Sigmoid colon (tissue), 7 donors: ENCODE results near the gene UQCRHL. TPM values are rescaled to one million over a fixed set of nuclear protein-coding genes. Genes with fewer than 3 reads are reported as not detected.

ENCODE experiments used
- DNase-seq: peaks from one replicate; pipeline ENCODE4 v3.0.0-alpha.2; 2019
- H3K27ac ChIP-seq, 4 donors: fragments of 200-600 bp; sonication (generic); one replicate each; pipeline ENCODE4 v1.5.1; 2016 to 2019; ENCODE audit warnings: mild to moderate bottlenecking in 1 of 4
- H3K27me3 ChIP-seq, 3 donors: fragments of 200-600 bp; sonication (generic); one replicate each; pipeline ENCODE4 v1.5.1; 2019; ENCODE audit warnings: mild to moderate bottlenecking in 1 of 3
- H3K36me3 ChIP-seq, 4 donors: fragments of 200-600 bp; sonication (generic); one replicate each; pipeline ENCODE4 v1.5.1; 2016 to 2019
- H3K4me1 ChIP-seq, 4 donors: fragments of 200-600 bp; sonication (generic); one replicate each; pipeline ENCODE4 v1.5.1; 2017 to 2019
- H3K4me3 ChIP-seq, 4 donors: fragments of 200-600 bp; sonication (generic); one replicate each; pipeline ENCODE4 v1.5.1; 2017 to 2019; ENCODE audit warnings: mild to moderate bottlenecking in 2 of 4, moderate library complexity in 1 of 4
- H3K9me3 ChIP-seq, 4 donors: fragments of 200-600 bp in 3 of 4; sonication (generic) in 3 of 4; one replicate each; pipeline versions ENCODE4 v1.5.1 to v1.6.1; 2013 to 2019
- EP300 ChIP-seq, 4 donors: sonication (generic); formaldehyde crosslinking; IDR thresholded peaks; one replicate each; pipeline ENCODE4 v1.6.1; 2017; ENCODE audit warnings: antibody characterized with exemption in 4 of 4
- POLR2A ChIP-seq, 2 donors: fragments of 450-650 bp; IDR thresholded peaks; one replicate each; pipeline ENCODE4 v1.6.1; 2016; ENCODE audit warnings: antibody characterized with exemption in 2 of 2, mild to moderate bottlenecking in 2 of 2, moderate library complexity in 2 of 2
- POLR2AphosphoS5 ChIP-seq, 4 donors: sonication (generic); formaldehyde crosslinking; IDR thresholded peaks; one replicate each; pipeline ENCODE4 v1.6.1; 2017; ENCODE audit warnings: antibody characterized with exemption in 4 of 4
- WGBS, 2 donors: extraction: QIAGEN DNeasy Blood & Tissue Kit; methylation state at CpG; one replicate each; pipeline ENCODE4 v1.1.7; 2013; 5-methylcytosine and 5-hydroxymethylcytosine counted together
- intact Hi-C: fragments of 100-400 bp; cut with DNase I; formaldehyde crosslinking; loops from one replicate; pipeline ENCODE4 v1.15.1; 2023
- polyA plus RNA-seq, 3 donors: library from polyadenylated mRNA; stranded (reverse); fragments of 200-250 nt; gene quantifications; one replicate each; pipeline ENCODE4 v1.2.3, GENCODE V29; 2013
- total RNA-seq, 4 donors: library from RNA; depleted of rRNA; stranded (reverse); fragments of >200 nt; gene quantifications; one replicate each; pipeline ENCODE4 v1.1.0, GENCODE V29; 2016
- TF ChIP-seq, protein P1 (sequence below), 4 experiments: fragments of 450-650 bp in 3 of 4; fragments of 200-600 bp in 1 of 4; IDR thresholded peaks; one replicate each; pipeline ENCODE4 v1.5.1; 2016 to 2019; ENCODE audit warnings: antibody characterized with exemption in 4 of 4, mild to moderate bottlenecking in 3 of 4, moderate library complexity in 2 of 4
- donor health status: healthy with polysubstance abuse.
- donor health status: Bipolar disorder and iron deficiency.
- donor health status: healthy.

The UQCRHL gene
- total and polyA plus RNA-seq, 7 donors: 0.54 to 4.6 (median 2.2) TPM

DNA sequence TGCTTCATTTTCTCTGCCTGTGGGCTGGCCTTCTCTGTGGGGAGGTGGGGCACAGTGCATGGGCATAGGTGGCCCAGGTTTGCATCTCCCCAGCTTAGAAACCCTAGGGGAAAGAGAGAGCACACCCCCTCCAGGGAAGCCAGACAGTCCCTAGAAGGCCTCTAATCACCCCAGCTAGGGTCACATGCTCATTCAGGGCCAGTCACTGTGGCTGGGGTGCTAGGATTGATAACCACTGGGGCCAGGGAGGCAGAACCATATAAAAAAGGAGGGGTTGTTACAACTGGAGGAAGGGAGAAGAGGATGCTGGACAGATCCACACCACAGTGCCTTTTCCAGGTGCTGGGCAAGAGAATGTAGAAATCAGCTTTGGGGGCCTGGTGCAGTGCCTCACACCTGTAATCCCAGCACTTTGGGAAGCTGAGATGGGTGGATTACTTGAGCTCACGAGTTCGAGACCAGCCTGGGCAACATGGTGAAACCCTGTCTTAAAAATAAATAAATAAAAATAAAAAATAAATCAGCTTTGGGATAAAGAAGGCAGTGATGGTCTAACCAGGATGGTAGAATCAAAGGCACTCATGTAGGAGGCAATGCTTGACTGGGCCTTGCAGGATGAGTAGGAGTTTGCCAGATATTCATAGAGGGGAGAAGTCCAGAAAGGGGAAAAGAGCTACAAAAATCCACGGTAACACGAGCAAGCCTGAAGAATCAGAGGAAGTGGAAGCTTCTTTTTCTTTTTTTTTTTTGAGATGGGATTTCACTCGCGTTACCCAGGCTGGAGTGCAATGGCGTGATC, 29.3 kb downstream of the UQCRHL start:
- no peak for TF ChIP-seq POLR2A (IDR thresholded peaks at IDR 0.05)
- TF ChIP-seq, protein P1, sequence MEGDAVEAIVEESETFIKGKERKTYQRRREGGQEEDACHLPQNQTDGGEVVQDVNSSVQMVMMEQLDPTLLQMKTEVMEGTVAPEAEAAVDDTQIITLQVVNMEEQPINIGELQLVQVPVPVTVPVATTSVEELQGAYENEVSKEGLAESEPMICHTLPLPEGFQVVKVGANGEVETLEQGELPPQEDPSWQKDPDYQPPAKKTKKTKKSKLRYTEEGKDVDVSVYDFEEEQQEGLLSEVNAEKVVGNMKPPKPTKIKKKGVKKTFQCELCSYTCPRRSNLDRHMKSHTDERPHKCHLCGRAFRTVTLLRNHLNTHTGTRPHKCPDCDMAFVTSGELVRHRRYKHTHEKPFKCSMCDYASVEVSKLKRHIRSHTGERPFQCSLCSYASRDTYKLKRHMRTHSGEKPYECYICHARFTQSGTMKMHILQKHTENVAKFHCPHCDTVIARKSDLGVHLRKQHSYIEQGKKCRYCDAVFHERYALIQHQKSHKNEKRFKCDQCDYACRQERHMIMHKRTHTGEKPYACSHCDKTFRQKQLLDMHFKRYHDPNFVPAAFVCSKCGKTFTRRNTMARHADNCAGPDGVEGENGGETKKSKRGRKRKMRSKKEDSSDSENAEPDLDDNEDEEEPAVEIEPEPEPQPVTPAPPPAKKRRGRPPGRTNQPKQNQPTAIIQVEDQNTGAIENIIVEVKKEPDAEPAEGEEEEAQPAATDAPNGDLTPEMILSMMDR (IDR thresholded peaks at IDR 0.05): no peak
- TF ChIP-seq EP300 (IDR thresholded peaks at IDR 0.05): no peak
- no peak for TF ChIP-seq POLR2AphosphoS5 (IDR thresholded peaks at IDR 0.05)
- H3K36me3 ChIP-seq: peaks cover 0 to 83% (median 32%) of the 10 kb centered on the region in 4 donors
- no peaks in the 10 kb centered on the region for H3K9me3 ChIP-seq
- H3K27ac ChIP-seq: no peak overlapping the region
- H3K27me3 ChIP-seq: no peaks in the 10 kb centered on the region
- no peak overlapping the region for H3K4me3 ChIP-seq
- H3K4me1 ChIP-seq: no peaks in the 10 kb centered on the region
- no peak for DNase-seq
- intact Hi-C loops: no loop called here
- WGBS, 2 donors: 91 to 93% methylated on average over 7 of the region's 7 CpGs

- intact Hi-C loops: no loop called here
- WGBS, 2 donors: 82 to 86% methylated on average over 2 of the region's 2 CpGs
- Histone ChIP-seq H3K4me1 (no peaks in the 10 kb centered on the region), H3K27me3 (no peaks in the 10 kb centered on the region), H3K27ac (no peak overlapping the region), H3K9me3 (no peaks in the 10 kb centered on the region), H3K36me3 (peaks cover 11 to 88% (median 49%) of the 10 kb centered on the region in 4 donors), H3K4me3 (no peak overlapping the region)
- TF ChIP-seq, protein P1 (IDR thresholded peaks at IDR 0.05): no peak
- no peak for TF ChIP-seq POLR2AphosphoS5 (IDR thresholded peaks at IDR 0.05)
- no peak for TF ChIP-seq POLR2A (IDR thresholded peaks at IDR 0.05)
- TF ChIP-seq EP300 (IDR thresholded peaks at IDR 0.05): no peak
- DNase-seq: no peak
These were observed 31.7 kb downstream of the UQCRHL start for GRCh38 chr1:15775706-15776105.

DNA sequence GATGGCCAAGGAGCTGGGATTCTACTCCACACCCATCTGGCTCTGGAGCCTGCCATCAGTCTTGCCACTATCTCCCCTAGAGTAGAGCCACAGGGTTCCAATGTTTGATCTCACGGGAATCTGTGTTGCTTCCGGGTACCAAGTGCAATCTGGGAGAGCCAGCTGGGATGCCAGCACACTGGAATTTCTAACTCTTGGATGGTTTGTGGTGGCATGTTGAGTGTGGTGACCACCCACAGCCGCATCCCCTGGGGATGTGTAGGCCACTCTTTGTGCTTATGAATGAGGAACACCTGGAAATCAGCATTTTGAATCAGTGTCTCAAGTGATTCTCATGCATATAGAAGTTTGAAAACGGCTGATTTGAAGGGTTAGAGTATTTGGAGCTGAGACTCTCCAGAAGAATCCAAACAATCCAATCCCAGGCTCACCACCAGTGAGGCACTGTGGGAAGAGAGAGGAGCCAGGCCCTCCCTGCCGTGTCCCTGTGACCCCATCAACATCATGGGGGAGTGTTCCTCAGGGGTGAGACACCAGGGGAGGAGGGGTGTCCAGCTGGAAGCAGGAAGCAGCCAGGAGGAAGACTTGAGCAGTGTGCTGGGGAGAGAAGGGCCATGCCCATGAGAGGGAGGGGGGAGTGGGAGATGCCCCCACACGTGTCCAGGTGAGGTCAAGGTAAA, 35.5 kb downstream of the UQCRHL start:
- intact Hi-C loops: no loop called here
- Histone ChIP-seq H3K27ac (no peak overlapping the region), H3K9me3 (no peaks in the 10 kb centered on the region), H3K4me3 (no peak overlapping the region), H3K4me1 (no peaks in the 10 kb centered on the region), H3K27me3 (no peaks in the 10 kb centered on the region), H3K36me3 (peaks cover 11 to 90% (median 57%) of the 10 kb centered on the region in 4 donors)
- DNase-seq: no peak
- TF ChIP-seq EP300 (IDR thresholded peaks at IDR 0.05) (no peak), POLR2AphosphoS5 (IDR thresholded peaks at IDR 0.05) (no peak), POLR2A (IDR thresholded peaks at IDR 0.05) (no peak)
- TF ChIP-seq, protein P1 (IDR thresholded peaks at IDR 0.05): no peak
- WGBS, 2 donors: 77 to 82% methylated on average over 6 of the region's 6 CpGs

- Histone ChIP-seq H3K4me1 (no peaks in the 10 kb centered on the region), H3K27me3 (no peaks in the 10 kb centered on the region), H3K27ac (no peak overlapping the region), H3K36me3 (peaks cover 11 to 89% (median 55%) of the 10 kb centered on the region in 4 donors), H3K4me3 (no peak overlapping the region), H3K9me3 (no peaks in the 10 kb centered on the region)
- intact Hi-C loops: no loop called here
- DNase-seq: no peak
- WGBS, 2 donors: 92 to 93% methylated on average over 14 of the region's 14 CpGs
- TF ChIP-seq EP300 (IDR thresholded peaks at IDR 0.05) (no peak), POLR2AphosphoS5 (IDR thresholded peaks at IDR 0.05) (no peak), POLR2A (IDR thresholded peaks at IDR 0.05) (no peak)
- TF ChIP-seq, protein P1 (IDR thresholded peaks at IDR 0.05): no peak
These were observed 37.0 kb downstream of the UQCRHL start for GRCh38 chr1:15770313-15770962.
